ENCODE measurements around the gene ESYT1.

- TF ChIP-seq, protein P1, sequence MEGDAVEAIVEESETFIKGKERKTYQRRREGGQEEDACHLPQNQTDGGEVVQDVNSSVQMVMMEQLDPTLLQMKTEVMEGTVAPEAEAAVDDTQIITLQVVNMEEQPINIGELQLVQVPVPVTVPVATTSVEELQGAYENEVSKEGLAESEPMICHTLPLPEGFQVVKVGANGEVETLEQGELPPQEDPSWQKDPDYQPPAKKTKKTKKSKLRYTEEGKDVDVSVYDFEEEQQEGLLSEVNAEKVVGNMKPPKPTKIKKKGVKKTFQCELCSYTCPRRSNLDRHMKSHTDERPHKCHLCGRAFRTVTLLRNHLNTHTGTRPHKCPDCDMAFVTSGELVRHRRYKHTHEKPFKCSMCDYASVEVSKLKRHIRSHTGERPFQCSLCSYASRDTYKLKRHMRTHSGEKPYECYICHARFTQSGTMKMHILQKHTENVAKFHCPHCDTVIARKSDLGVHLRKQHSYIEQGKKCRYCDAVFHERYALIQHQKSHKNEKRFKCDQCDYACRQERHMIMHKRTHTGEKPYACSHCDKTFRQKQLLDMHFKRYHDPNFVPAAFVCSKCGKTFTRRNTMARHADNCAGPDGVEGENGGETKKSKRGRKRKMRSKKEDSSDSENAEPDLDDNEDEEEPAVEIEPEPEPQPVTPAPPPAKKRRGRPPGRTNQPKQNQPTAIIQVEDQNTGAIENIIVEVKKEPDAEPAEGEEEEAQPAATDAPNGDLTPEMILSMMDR (IDR thresholded peaks at IDR 0.05; ENCODE audit: extremely low read depth in 1 of 2, insufficient read depth in 1 of 2, low read depth in 1 of 2, low read length in 2 of 2): no peak
- TF ChIP-seq POLR2A (IDR thresholded peaks at IDR 0.05; ENCODE audit: low read depth, low read length) (no peak), FOS (IDR thresholded peaks at IDR 0.05; ENCODE audit: borderline replicate concordance, insufficient read depth, low read length) (no peak), EZH2 (IDR thresholded peaks at IDR 0.05; ENCODE audit: borderline replicate concordance, low read depth, low read length, severe bottlenecking) (no peak), POLR2AphosphoS5 (IDR thresholded peaks at IDR 0.05; ENCODE audit: insufficient read depth, low read depth, low read length) (no peak), GATA2 (IDR thresholded peaks at IDR 0.05; ENCODE audit: insufficient read depth, insufficient read length, low read depth, low read length) (no peak), MYC (IDR thresholded peaks at IDR 0.05; ENCODE audit: low read depth, low read length) (no peak)
- TF ChIP-seq, protein P2, sequence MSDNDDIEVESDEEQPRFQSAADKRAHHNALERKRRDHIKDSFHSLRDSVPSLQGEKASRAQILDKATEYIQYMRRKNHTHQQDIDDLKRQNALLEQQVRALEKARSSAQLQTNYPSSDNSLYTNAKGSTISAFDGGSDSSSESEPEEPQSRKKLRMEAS (IDR thresholded peaks at IDR 0.05; ENCODE audit: insufficient read depth, insufficient read length): no peak
Measured at GRCh38 chr12:56122637-56123036, 5.4 kb upstream of the ESYT1 start.
